Erythroblast (primary cell): ENCODE measurements around the gene DHRS4.

Experiments used
- GATA1 ChIP-seq: IDR thresholded peaks from 2 replicates; pipeline ENCODE4 v1.6.1; 2011; ENCODE audit warnings: low read depth, mild to moderate bottlenecking, control low read depth, low read length, moderate library complexity
- POLR2A ChIP-seq: IDR thresholded peaks from 2 replicates; pipeline ENCODE4 v1.6.1; 2011; ENCODE audit warnings: mild to moderate bottlenecking, low read length

- no peak for TF ChIP-seq POLR2A
- no peak for TF ChIP-seq GATA1
These were observed 37.1 kb upstream of the DHRS4 start for GRCh38 chr14:23916446-23916845.
